HCT116 (cell line): Measurements from ENCODE around the gene TRIP10. TPM values are rescaled to one million over a fixed set of nuclear protein-coding genes. Genes with fewer than 3 reads are reported as not detected.
"Not testable (repeated sequence)": the region's sequence is repeated elsewhere in the genome, so short reads cannot be mapped to it uniquely, and the experiment has no call there.

Experiments
- ATAC-seq: fragments of 200-7000 bp; cut with Tn5 transposase; 2 replicates; pipeline ENCODE4 v1.9.1; 2020; ENCODE audit warnings: mild to moderate bottlenecking, moderate library complexity
- BruUV-seq: library from RNA; stranded (reverse); fragments of 400-500 nt; replicated peaks from 2 replicates; lab custom pipeline; 2021; lab: Mats Ljungman, UMichigan
- CTCF ChIA-PET: fragments of 300-600 bp; sonication (Branson Sonifier 250); formaldehyde crosslinking; loops from one replicate; lab custom pipeline; 2021; ENCODE audit warnings: antibody characterized with exemption; lab: Charles Lee
- POLR2A ChIA-PET: fragments of 300-600, 350-600 bp; sonication (Branson Sonifier 250); formaldehyde crosslinking; loops from one replicate; lab custom pipeline; 2021; ENCODE audit warnings: antibody characterized with exemption; lab: Charles Lee
- RAD21 ChIA-PET, 2 experiments: fragments of 300-600 bp; sonication (Branson Sonifier 250); formaldehyde crosslinking; loops; one replicate each; lab custom pipeline; 2023; ENCODE audit warnings: low total read pairs in 2 of 2; ENCODE audit not compliant: uncharacterized antibody in 2 of 2, unreplicated experiment in 2 of 2, low non-redundant PET in 1 of 2; lab: Charles Lee
- DNase-seq: peaks from one replicate; pipeline ENCODE4 v3.0.0-alpha.2; 2010; ENCODE audit warnings: low read depth, low spot score
- H2AFZ ChIP-seq: fragments of 200-600 bp; shearing (Covaris generic), sonication (generic); 2 replicates; pipeline ENCODE4 v1.6.1; 2017; ENCODE audit warnings: low read depth, mixed run types, mixed read lengths, antibody characterized with exemption, low read length; ENCODE audit not compliant: poor library complexity, severe bottlenecking
- H3K27ac ChIP-seq: 2 replicates; pipeline ENCODE4 v1.5.1; 2012; ENCODE audit warnings: low read depth, low read length
- H3K27me3 ChIP-seq: fragments of 200-600 bp; sonication (generic); 2 replicates; pipeline ENCODE4 v1.6.1; 2016; ENCODE audit warnings: mixed run types, low read length, mixed read lengths; ENCODE audit not compliant: insufficient read depth
- H3K36me3 ChIP-seq, 2 experiments: fragments of 200-500 bp in 1 of 2; fragments of 200-600 bp in 1 of 2; sonication (Bioruptor generic) in 1 of 2; sonication (generic) in 1 of 2; 2 replicates each; pipeline versions ENCODE4 v1.5.1 to v1.6.1; 2014 to 2016; ENCODE audit warnings: low read length in 2 of 2, inconsistent platforms in 1 of 2, mixed read lengths in 1 of 2, mixed run types in 1 of 2; ENCODE audit not compliant: insufficient read depth in 2 of 2, control insufficient read depth in 1 of 2
- H3K4me1 ChIP-seq, 2 experiments: fragments of 200-600 bp in 1 of 2; sonication (generic) in 1 of 2; 2 replicates each; pipeline versions ENCODE4 v1.5.1 to v1.6.1; 2012 to 2017; ENCODE audit warnings: low read length in 2 of 2, inconsistent platforms in 1 of 2, mild to moderate bottlenecking in 1 of 2, mixed read lengths in 1 of 2, mixed run types in 1 of 2, moderate library complexity in 1 of 2; ENCODE audit not compliant: insufficient read depth in 2 of 2, control insufficient read depth in 1 of 2
- H3K4me2 ChIP-seq: fragments of 200-600 bp; sonication (generic); 2 replicates; pipeline ENCODE4 v1.6.1; 2017; ENCODE audit warnings: mixed run types, low read length, mixed read lengths
- H3K4me3 ChIP-seq, 2 experiments: fragments of 200-600 bp in 1 of 2; sonication (generic) in 1 of 2; replicated peaks in 1 of 2; 2 replicates each; pipeline ENCODE4 v1.5.1; 2011 to 2016; ENCODE audit warnings: low read length in 2 of 2, control low read depth in 1 of 2, low read depth in 1 of 2, mild to moderate bottlenecking in 1 of 2, mixed read lengths in 1 of 2, mixed run types in 1 of 2
- H3K79me2 ChIP-seq: fragments of 200-600 bp; sonication (generic); 2 replicates; pipeline ENCODE4 v1.6.1; 2017; ENCODE audit warnings: mild to moderate bottlenecking, mixed run types, low read length, moderate library complexity, mixed read lengths; ENCODE audit not compliant: insufficient read depth
- H3K9ac ChIP-seq: fragments of 200-600 bp; sonication (generic); 2 replicates; pipeline ENCODE4 v1.6.1; 2016; ENCODE audit warnings: low read length, mixed read lengths
- H3K9me2 ChIP-seq: fragments of 200-600 bp; sonication (generic), shearing (Covaris generic); 2 replicates; pipeline ENCODE4 v1.6.1; 2017; ENCODE audit warnings: mixed run types, mild to moderate bottlenecking, moderate library complexity; ENCODE audit not compliant: insufficient read depth
- H3K9me3 ChIP-seq, 2 experiments: fragments of 200-500 bp in 1 of 2; fragments of 200-600 bp in 1 of 2; sonication (Bioruptor generic) in 1 of 2; sonication (generic) in 1 of 2; 2 replicates each; pipeline ENCODE4 v1.6.1; 2014 to 2017; ENCODE audit warnings: low read length in 2 of 2, mixed read lengths in 2 of 2, inconsistent platforms in 1 of 2, low read depth in 1 of 2, mild to moderate bottlenecking in 1 of 2, mixed run types in 1 of 2, moderate library complexity in 1 of 2; ENCODE audit not compliant: control insufficient read depth in 1 of 2, insufficient read depth in 1 of 2
- H4K20me1 ChIP-seq: fragments of 200-600 bp; sonication (generic), shearing (Covaris generic); 2 replicates; pipeline ENCODE4 v1.6.1; 2017; ENCODE audit warnings: mixed run types, mild to moderate bottlenecking, moderate library complexity; ENCODE audit not compliant: insufficient read depth
- ATF3 ChIP-seq: IDR thresholded peaks from 2 replicates; pipeline ENCODE4 v1.6.1; 2012
- CBX3 ChIP-seq: IDR thresholded peaks from 2 replicates; pipeline ENCODE4 v1.6.1; 2012; ENCODE audit warnings: low read depth
- CEBPB ChIP-seq: IDR thresholded peaks from 2 replicates; pipeline ENCODE4 v1.6.1; 2012; ENCODE audit warnings: low read depth
- EGR1 ChIP-seq: IDR thresholded peaks from 2 replicates; pipeline ENCODE4 v1.6.1; 2012; ENCODE audit warnings: low read depth
- ELF1 ChIP-seq: IDR thresholded peaks from 2 replicates; pipeline ENCODE4 v1.6.1; 2012; ENCODE audit warnings: low read depth, borderline replicate concordance
- EZH2phosphoT487 ChIP-seq: fragments of 200-600 bp; IDR thresholded peaks from 2 replicates; pipeline ENCODE4 v1.6.1; 2018; ENCODE audit warnings: antibody characterized with exemption, borderline replicate concordance
- MAX ChIP-seq: IDR thresholded peaks from 2 replicates; pipeline ENCODE4 v1.6.1; 2012
- POLR2A ChIP-seq: IDR thresholded peaks from 2 replicates; pipeline ENCODE4 v1.7.0; 2011; ENCODE audit warnings: borderline replicate concordance; ENCODE audit not compliant: insufficient read depth, insufficient read length; ENCODE audit errors: extremely low read depth
- POLR2AphosphoS5 ChIP-seq: IDR thresholded peaks from 2 replicates; pipeline ENCODE4 v1.6.1; 2011; ENCODE audit warnings: mild to moderate bottlenecking, low read depth, low read length, moderate library complexity
- RAD21 ChIP-seq: IDR thresholded peaks from 2 replicates; pipeline ENCODE4 v1.6.1; 2012; ENCODE audit warnings: low read depth, mild to moderate bottlenecking
- SP1 ChIP-seq: IDR thresholded peaks from 2 replicates; pipeline ENCODE4 v1.6.1; 2012; ENCODE audit warnings: low read depth
- SRF ChIP-seq: IDR thresholded peaks from 2 replicates; pipeline ENCODE4 v1.6.1; 2012; ENCODE audit warnings: low read depth
- TCF7L2 ChIP-seq: IDR thresholded peaks from 2 replicates; pipeline ENCODE4 v1.7.0; 2011; ENCODE audit warnings: borderline replicate concordance, inconsistent platforms; ENCODE audit not compliant: insufficient read depth, insufficient read length; ENCODE audit errors: extremely low read depth
- ZFX ChIP-seq: fragments of 450-650 bp; IDR thresholded peaks from 2 replicates; pipeline ENCODE4 v1.6.1; 2017
- ZNF274 ChIP-seq: fragments of 200-500 bp; sonication (Bioruptor generic); IDR thresholded peaks from 2 replicates; pipeline ENCODE4 v1.6.1; 2014; ENCODE audit warnings: mild to moderate bottlenecking, low read depth, low read length, inconsistent platforms
- intact Hi-C: fragments of 100-400 bp; cut with micrococcal nuclease; formaldehyde crosslinking; loops from 2 replicates; pipeline ENCODE4 v1.10.0; 2022
- total RNA-seq: library from RNA; stranded (reverse); gene quantifications from one replicate; pipeline ENCODE4 v1.2.1, GENCODE V29; 2021; ENCODE audit not compliant: unreplicated experiment
- TF ChIP-seq, protein P1 (sequence below), 3 experiments: fragments of 200-600 bp in 1 of 3; sonication (generic) in 1 of 3; IDR thresholded peaks in 2 of 3; conservative IDR thresholded peaks in 1 of 3; 2 replicates each; pipeline ENCODE4 v1.5.1; 2012 to 2017; ENCODE audit warnings: low read depth in 2 of 3, low read length in 2 of 3, antibody characterized with exemption in 1 of 3, borderline replicate concordance in 1 of 3, control low read depth in 1 of 3, mild to moderate bottlenecking in 1 of 3, mixed read lengths in 1 of 3, mixed run types in 1 of 3, moderate library complexity in 1 of 3; ENCODE audit not compliant: insufficient read depth in 1 of 3

Gene TRIP10
- total RNA-seq, 1 experiment from 2014 or later: 111 TPM

DNA sequence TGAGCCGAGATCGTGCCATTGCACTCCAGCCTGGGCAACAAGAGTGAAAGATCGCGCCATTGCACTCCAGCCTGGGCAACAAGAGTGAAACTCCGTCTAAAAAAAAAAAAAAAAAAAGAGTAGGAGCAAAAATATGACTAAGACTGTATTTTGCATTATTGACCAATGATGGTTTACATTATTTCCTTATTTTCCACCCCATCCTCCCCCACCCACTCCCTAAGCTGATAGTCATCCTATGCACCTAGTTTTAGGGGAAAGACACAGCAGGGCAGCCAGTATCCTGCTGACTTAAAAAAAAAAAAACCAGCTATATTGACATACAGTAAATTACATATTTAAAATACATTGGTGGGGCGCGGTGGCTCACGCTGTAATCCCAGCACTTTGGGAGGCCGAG lies 58.2 kb downstream of the TRIP10 start:
- POLR2A ChIA-PET: no interaction called here
- H3K27me3 ChIP-seq: no peaks in the 10 kb centered on the region
- no peak overlapping the region for H3K4me3 ChIP-seq
- RAD21 ChIA-PET: no interaction called here
- H3K79me2 ChIP-seq: no peaks in the 10 kb centered on the region
- H3K9me2 ChIP-seq: no peaks in the 10 kb centered on the region
- BruUV-seq: no TSS peak
- no peak overlapping the region for H3K4me2 ChIP-seq
- no peak for DNase-seq
- intact Hi-C loops: no loop called here
- no peak for ATAC-seq
- no peaks in the 10 kb centered on the region; a peak in 1 of 4 replicates for H3K9me3 ChIP-seq
- no peak for TF ChIP-seq MAX
- no peak for TF ChIP-seq CEBPB
- TF ChIP-seq ZFX: no peak
- TF ChIP-seq EGR1: no peak
- TF ChIP-seq ATF3: no peak
- TF ChIP-seq RAD21: no peak
- no peak for TF ChIP-seq SP1
- no peak for TF ChIP-seq EZH2phosphoT487
- TF ChIP-seq SRF: no peak
- TF ChIP-seq CBX3: no peak
- TF ChIP-seq POLR2A: no peak
- no peak for TF ChIP-seq ELF1
- no peak for TF ChIP-seq TCF7L2
- TF ChIP-seq, protein P1, sequence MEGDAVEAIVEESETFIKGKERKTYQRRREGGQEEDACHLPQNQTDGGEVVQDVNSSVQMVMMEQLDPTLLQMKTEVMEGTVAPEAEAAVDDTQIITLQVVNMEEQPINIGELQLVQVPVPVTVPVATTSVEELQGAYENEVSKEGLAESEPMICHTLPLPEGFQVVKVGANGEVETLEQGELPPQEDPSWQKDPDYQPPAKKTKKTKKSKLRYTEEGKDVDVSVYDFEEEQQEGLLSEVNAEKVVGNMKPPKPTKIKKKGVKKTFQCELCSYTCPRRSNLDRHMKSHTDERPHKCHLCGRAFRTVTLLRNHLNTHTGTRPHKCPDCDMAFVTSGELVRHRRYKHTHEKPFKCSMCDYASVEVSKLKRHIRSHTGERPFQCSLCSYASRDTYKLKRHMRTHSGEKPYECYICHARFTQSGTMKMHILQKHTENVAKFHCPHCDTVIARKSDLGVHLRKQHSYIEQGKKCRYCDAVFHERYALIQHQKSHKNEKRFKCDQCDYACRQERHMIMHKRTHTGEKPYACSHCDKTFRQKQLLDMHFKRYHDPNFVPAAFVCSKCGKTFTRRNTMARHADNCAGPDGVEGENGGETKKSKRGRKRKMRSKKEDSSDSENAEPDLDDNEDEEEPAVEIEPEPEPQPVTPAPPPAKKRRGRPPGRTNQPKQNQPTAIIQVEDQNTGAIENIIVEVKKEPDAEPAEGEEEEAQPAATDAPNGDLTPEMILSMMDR (IDR thresholded peaks at IDR 0.05 in 2 of 3, conservative IDR thresholded peaks at IDR 0.05 in 1 of 3; ENCODE audit: borderline replicate concordance in 1 of 3, insufficient read depth in 1 of 3, low read depth in 2 of 3, low read length in 2 of 3): no peak
- no peak for TF ChIP-seq ZNF274
- TF ChIP-seq POLR2AphosphoS5: no peak
- H3K9ac ChIP-seq: no peak overlapping the region
- no peak overlapping the region for H3K27ac ChIP-seq
- no peaks in the 10 kb centered on the region for H4K20me1 ChIP-seq
- peaks cover 13 to 27% of the 10 kb centered on the region in 2 experiments for H3K4me1 ChIP-seq
- H3K36me3 ChIP-seq: no peaks in the 10 kb centered on the region
- H2AFZ ChIP-seq: no peak overlapping the region
- CTCF ChIA-PET: no interaction called here

DNA sequence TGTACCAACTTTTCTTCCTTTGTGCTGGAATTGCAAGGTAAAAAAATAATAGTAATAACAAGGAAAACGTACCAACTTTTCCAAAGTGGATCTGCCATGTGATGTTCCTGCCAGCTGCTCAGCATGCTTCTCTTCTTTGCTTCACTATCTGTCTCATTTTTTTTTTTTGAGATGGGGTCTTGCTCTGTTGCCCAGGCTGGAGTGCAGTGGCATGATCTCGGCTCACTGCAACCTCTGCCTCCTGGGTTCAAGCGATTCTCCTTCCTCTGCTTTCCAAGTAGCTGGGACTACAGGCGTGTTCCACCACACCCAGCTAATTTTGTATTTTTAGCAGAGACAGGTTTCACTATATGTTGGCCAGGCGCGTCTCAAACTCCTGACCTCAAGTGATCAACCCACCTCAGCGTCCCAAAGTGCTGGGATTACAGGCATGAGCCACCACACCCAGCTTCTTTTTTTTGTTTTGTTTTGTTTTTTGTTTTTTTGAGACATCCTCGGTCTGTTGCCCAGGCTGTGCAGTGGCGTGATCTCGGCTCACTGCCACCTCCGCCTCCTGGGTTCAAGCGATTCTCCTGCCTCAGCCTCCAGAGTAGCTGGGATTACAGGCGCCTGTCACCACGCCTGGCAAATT lies 60.8 kb downstream of the TRIP10 start:
- peak overlapping the region; percentile 98 for H3K4me2 ChIP-seq
- not testable (repeated sequence) for H3K36me3 ChIP-seq, H3K9me2 ChIP-seq, H3K27me3 ChIP-seq, H3K79me2 ChIP-seq, DNase-seq, ATAC-seq, BruUV-seq, H4K20me1 ChIP-seq, H3K9me3 ChIP-seq, H2AFZ ChIP-seq
- H3K9ac ChIP-seq: peak overlapping the region; percentile 89
- POLR2A ChIA-PET: interaction anchor here (0.5 to 1.4 kb wide), 4 partner anchors 17 to 603 kb away, joined by 3 to 5 read pairs (median 4); no protein-coding TSS in a partner anchor
- CTCF ChIA-PET: interaction anchor here (1.3 kb wide), 1 partner anchor 32 kb away, joined by 3 read pairs; no protein-coding TSS in a partner anchor
- peak overlapping the region; percentile 95 for H3K27ac ChIP-seq
- RAD21 ChIA-PET: interaction anchor here (0.6 to 1.4 kb wide), 3 partner anchors 63 to 96 kb away, joined by 4 to 5 read pairs (median 4); no protein-coding TSS in a partner anchor
- H3K4me3 ChIP-seq: peak overlapping the region in 1 of 2 experiments; percentile 79; a peak in 2 of 4 replicates
- intact Hi-C loops: loop anchor here (2.0 kb wide), 1 partner anchor 33 kb away; the partner anchor contains the start of gene SH2D3A
- peaks cover 13 to 29% of the 10 kb centered on the region in 2 experiments for H3K4me1 ChIP-seq
